WTC11 (cell line): ENCODE results near the gene SEPTIN10. TPM values are rescaled to one million over a fixed set of nuclear protein-coding genes. Genes with fewer than 3 reads are reported as not detected.

Experiments used
- ARID4B ChIP-seq: sonication (generic); formaldehyde crosslinking; IDR thresholded peaks from 2 replicates; pipeline ENCODE4 v1.8.0; 2023; ENCODE audit warnings: missing genetic modification reagents, mild to moderate bottlenecking, borderline replicate concordance
- E2F5 ChIP-seq: sonication (generic); formaldehyde crosslinking; IDR thresholded peaks from 2 replicates; pipeline ENCODE4 v1.8.1; 2022; ENCODE audit warnings: mild to moderate bottlenecking, moderate library complexity, missing genetic modification reagents
- FOXP1 ChIP-seq: sonication (generic); formaldehyde crosslinking; IDR thresholded peaks from 2 replicates; pipeline ENCODE4 v1.8.0; 2022; ENCODE audit warnings: missing genetic modification reagents, mild to moderate bottlenecking, moderate library complexity, borderline replicate concordance
- HMGA2 ChIP-seq: fragments of 250-450 bp; sonication (Bioruptor Pico); IDR thresholded peaks from 2 replicates; pipeline ENCODE4 v1.4.0; 2021; ENCODE audit warnings: mild to moderate bottlenecking, moderate library complexity
- JUN ChIP-seq: sonication (generic); formaldehyde crosslinking; IDR thresholded peaks from 2 replicates; pipeline ENCODE4 v1.8.0; 2023; ENCODE audit warnings: mild to moderate bottlenecking, missing genetic modification reagents
- NFATC4 ChIP-seq: fragments of 250-450 bp; sonication (Bioruptor Pico); IDR thresholded peaks from 2 replicates; pipeline ENCODE4 v1.9.0; 2021; ENCODE audit warnings: mild to moderate bottlenecking
- NFYB ChIP-seq: sonication (generic); formaldehyde crosslinking; conservative IDR thresholded peaks from 2 replicates; pipeline ENCODE4 v1.8.0; 2022; ENCODE audit warnings: low read depth, missing genetic modification reagents
- NR1H2 ChIP-seq: sonication (generic); formaldehyde crosslinking; IDR thresholded peaks from 2 replicates; pipeline ENCODE4 v1.9.0; 2021; ENCODE audit warnings: mild to moderate bottlenecking, moderate library complexity, missing genetic modification reagents
- NR3C1 ChIP-seq: sonication (generic); formaldehyde crosslinking; conservative IDR thresholded peaks from 2 replicates; pipeline ENCODE4 v1.8.1; 2023; ENCODE audit warnings: low read depth, mild to moderate bottlenecking, missing genetic modification reagents
- PRDM15 ChIP-seq: sonication (generic); formaldehyde crosslinking; IDR thresholded peaks from 2 replicates; pipeline ENCODE4 v1.8.0; 2022; ENCODE audit warnings: missing genetic modification reagents
- PRRX2 ChIP-seq: fragments of 250-450 bp; sonication (Bioruptor Pico); IDR thresholded peaks from 2 replicates; pipeline ENCODE4 v1.8.0; 2021; ENCODE audit warnings: mild to moderate bottlenecking
- TCF7 ChIP-seq: sonication (generic); formaldehyde crosslinking; IDR thresholded peaks from 2 replicates; pipeline ENCODE4 v1.8.0; 2022; ENCODE audit warnings: mild to moderate bottlenecking, low read depth, missing genetic modification reagents, moderate library complexity
- TP53 ChIP-seq: sonication (generic); formaldehyde crosslinking; IDR thresholded peaks from 2 replicates; pipeline ENCODE4 v1.8.1; 2023; ENCODE audit warnings: mild to moderate bottlenecking, missing genetic modification reagents
- ZNF219 ChIP-seq: sonication (generic); formaldehyde crosslinking; IDR thresholded peaks from 2 replicates; pipeline ENCODE4 v1.8.0; 2023; ENCODE audit warnings: missing genetic modification reagents, mild to moderate bottlenecking, borderline replicate concordance
- ZNF232 ChIP-seq: sonication (generic); formaldehyde crosslinking; IDR thresholded peaks from 2 replicates; pipeline ENCODE4 v1.8.0; 2022; ENCODE audit warnings: mild to moderate bottlenecking, missing genetic modification reagents
- ZNF396 ChIP-seq: fragments of 250-450 bp; sonication (Bioruptor Pico); IDR thresholded peaks from 2 replicates; pipeline ENCODE4 v1.8.0; 2021; ENCODE audit warnings: mild to moderate bottlenecking, moderate library complexity, borderline replicate concordance
- ZNF423 ChIP-seq: fragments of 250-450 bp; sonication (Bioruptor Pico); IDR thresholded peaks from 2 replicates; pipeline ENCODE4 v2.1.2; 2022; ENCODE audit warnings: mild to moderate bottlenecking, moderate library complexity
- ZNF532 ChIP-seq: fragments of 250-450 bp; sonication (Bioruptor Pico); IDR thresholded peaks from 2 replicates; pipeline ENCODE4 v1.9.0; 2021; ENCODE audit warnings: mild to moderate bottlenecking, borderline replicate concordance
- ZNF671 ChIP-seq: fragments of 250-450 bp; sonication (Bioruptor Pico); IDR thresholded peaks from 2 replicates; pipeline ENCODE4 v1.8.0; 2021; ENCODE audit warnings: mild to moderate bottlenecking
- total RNA-seq: library from RNA; stranded (reverse); gene quantifications from 3 replicates; pipeline ENCODE4 v1.2.3, GENCODE V29; 2021
- TF ChIP-seq, protein P1 (sequence below): sonication (generic); formaldehyde crosslinking; IDR thresholded peaks from 2 replicates; pipeline ENCODE4 v1.8.1; 2022; ENCODE audit warnings: mild to moderate bottlenecking, missing genetic modification reagents, moderate library complexity, borderline replicate concordance
- TF ChIP-seq, protein P2 (sequence below): fragments of 250-450 bp; sonication (Bioruptor Pico); IDR thresholded peaks from 2 replicates; pipeline ENCODE4 v1.9.0; 2021; ENCODE audit warnings: mild to moderate bottlenecking
- TF ChIP-seq, protein P3 (sequence below): sonication (generic); formaldehyde crosslinking; IDR thresholded peaks from 2 replicates; pipeline ENCODE4 v1.8.1; 2023; ENCODE audit warnings: mild to moderate bottlenecking, missing genetic modification reagents, moderate library complexity

The SEPTIN10 gene
- total RNA-seq, 1 experiment from 2014 or later = 86.8 TPM

- TF ChIP-seq ZNF532 (no peak), ARID4B (peak; percentile 80), E2F5 (CRISPR knock-in tag) (peak; percentile 75; the same call in 1 of the 2 replicates), ZNF423 (CRISPR knock-in tag) (no peak), NFATC4 (no peak), ZNF671 (CRISPR knock-in tag) (no peak), PRDM15 (CRISPR knock-in tag) (no peak), TP53 (CRISPR knock-in tag) (peak; percentile 59; the same call in 1 of the 2 replicates), ZNF232 (peak; percentile 56; the same call in 1 of the 2 replicates), HMGA2 (no peak), NR1H2 (CRISPR knock-in tag) (no peak), ZNF396 (CRISPR knock-in tag) (no peak), TCF7 (CRISPR knock-in tag) (no peak), NR3C1 (CRISPR knock-in tag) (no peak), NFYB (CRISPR knock-in tag) (no peak), JUN (CRISPR knock-in tag) (no peak), PRRX2 (CRISPR knock-in tag) (no peak), FOXP1 (no peak; the same call in none of the 2 replicates), ZNF219 (CRISPR knock-in tag) (no peak)
- TF ChIP-seq, protein P1, sequence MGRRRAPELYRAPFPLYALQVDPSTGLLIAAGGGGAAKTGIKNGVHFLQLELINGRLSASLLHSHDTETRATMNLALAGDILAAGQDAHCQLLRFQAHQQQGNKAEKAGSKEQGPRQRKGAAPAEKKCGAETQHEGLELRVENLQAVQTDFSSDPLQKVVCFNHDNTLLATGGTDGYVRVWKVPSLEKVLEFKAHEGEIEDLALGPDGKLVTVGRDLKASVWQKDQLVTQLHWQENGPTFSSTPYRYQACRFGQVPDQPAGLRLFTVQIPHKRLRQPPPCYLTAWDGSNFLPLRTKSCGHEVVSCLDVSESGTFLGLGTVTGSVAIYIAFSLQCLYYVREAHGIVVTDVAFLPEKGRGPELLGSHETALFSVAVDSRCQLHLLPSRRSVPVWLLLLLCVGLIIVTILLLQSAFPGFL (CRISPR knock-in tag) = no peak
- TF ChIP-seq, protein P2, sequence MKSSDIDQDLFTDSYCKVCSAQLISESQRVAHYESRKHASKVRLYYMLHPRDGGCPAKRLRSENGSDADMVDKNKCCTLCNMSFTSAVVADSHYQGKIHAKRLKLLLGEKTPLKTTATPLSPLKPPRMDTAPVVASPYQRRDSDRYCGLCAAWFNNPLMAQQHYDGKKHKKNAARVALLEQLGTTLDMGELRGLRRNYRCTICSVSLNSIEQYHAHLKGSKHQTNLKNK (CRISPR knock-in tag) = no peak
- TF ChIP-seq, protein P3, sequence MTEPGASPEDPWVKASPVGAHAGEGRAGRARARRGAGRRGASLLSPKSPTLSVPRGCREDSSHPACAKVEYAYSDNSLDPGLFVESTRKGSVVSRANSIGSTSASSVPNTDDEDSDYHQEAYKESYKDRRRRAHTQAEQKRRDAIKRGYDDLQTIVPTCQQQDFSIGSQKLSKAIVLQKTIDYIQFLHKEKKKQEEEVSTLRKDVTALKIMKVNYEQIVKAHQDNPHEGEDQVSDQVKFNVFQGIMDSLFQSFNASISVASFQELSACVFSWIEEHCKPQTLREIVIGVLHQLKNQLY (CRISPR knock-in tag) = no peak
Observed at GRCh38 chr2:109613922-109614714, at the start of gene SEPTIN10, which contains the start of gene SOWAHC (continued).
